ENCODE data around the gene ZNF709.
"Not testable (repeated sequence)": the region's sequence is repeated elsewhere in the genome, so short reads cannot be mapped to it uniquely, and the experiment has no call there.

The ZNF709 gene

GRCh38 chr19:12484371-12485051 is at the start of gene ZNF709:
Gene ZNF709, minus strand, starts transcription at chr19:12484816. Its CDS starts 159 bp downstream, at chr19:12484657.
- DNase-seq, result peak; percentile 56 to 87

- no peak for DNase-seq
These were observed 42.6 kb upstream of the ZNF709 start for GRCh38 chr19:12527034-12527836.

GRCh38 chr19:12526542-12526941 is 41.9 kb upstream of the ZNF709 start:
- DNase-seq, result no peak

- DNase-seq, result no peak
These were observed 37.4 kb upstream of the ZNF709 start for GRCh38 chr19:12521996-12522395.

- no peak for DNase-seq
These were observed 29.0 kb upstream of the ZNF709 start for GRCh38 chr19:12513531-12514061.

GRCh38 chr19:12497032-12497431 is 12.4 kb upstream of the ZNF709 start:
- DNase-seq, result no peak

- no peak for DNase-seq
These were observed 11.9 kb upstream of the ZNF709 start for GRCh38 chr19:12496480-12496879.

- DNase-seq, result peak; percentile 9 to 40
These were observed 10.6 kb upstream of the ZNF709 start for GRCh38 chr19:12495002-12495802.

GRCh38 chr19:12494260-12494860 is 9.7 kb upstream of the ZNF709 start:
- DNase-seq, result no peak

- DNase-seq, result not testable (repeated sequence)
These were observed 1.7 kb upstream of the ZNF709 start for GRCh38 chr19:12486265-12486783.

- no peak for DNase-seq
These were observed 955 bp upstream of the ZNF709 start for GRCh38 chr19:12485571-12485970.

GRCh38 chr19:12485052-12485416 is 418 bp upstream of the ZNF709 start:
- DNase-seq, result no peak

- no peak for DNase-seq
These were observed 625 bp downstream of the ZNF709 start for GRCh38 chr19:12484011-12484370.

GRCh38 chr19:12482509-12482886 is 2.1 kb downstream of the ZNF709 start:
- DNase-seq, result no peak

GRCh38 chr19:12481781-12482508 is 2.7 kb downstream of the ZNF709 start:
- no peak for DNase-seq

GRCh38 chr19:12478234-12478941 is 6.2 kb downstream of the ZNF709 start:
- DNase-seq, result no peak

GRCh38 chr19:12467651-12468050 is 17.0 kb downstream of the ZNF709 start:
- DNase-seq, result not testable (repeated sequence)

GRCh38 chr19:12465211-12465610 is 19.4 kb downstream of the ZNF709 start:
- DNase-seq, result no peak

- DNase-seq, result no peak
These were observed 19.8 kb downstream of the ZNF709 start for GRCh38 chr19:12464769-12465168.

GRCh38 chr19:12464139-12464538 is 20.5 kb downstream of the ZNF709 start:
- DNase-seq, result not testable (repeated sequence)

GRCh38 chr19:12453495-12453894 is 31.1 kb downstream of the ZNF709 start:
- DNase-seq, result no peak
